Stimulated activated CD8-positive, alpha-beta memory T cell treated with anti-CD3 and anti-CD28 coated beads, Interleukin-12 subunit alpha, Interleukin-12 subunit beta, amount 100 ng/mL, for 1 hour (primary cell): ENCODE results near the gene SPRR4.
"Not testable (repeated sequence)": the region's sequence is repeated elsewhere in the genome, so short reads cannot be mapped to it uniquely, and the experiment has no call there.

Experiments used
- DNase-seq: peaks from one replicate; pipeline ENCODE4 v3.0.0-alpha.2; 2020; ENCODE audit warnings: low read depth

The SPRR4 gene

DNA sequence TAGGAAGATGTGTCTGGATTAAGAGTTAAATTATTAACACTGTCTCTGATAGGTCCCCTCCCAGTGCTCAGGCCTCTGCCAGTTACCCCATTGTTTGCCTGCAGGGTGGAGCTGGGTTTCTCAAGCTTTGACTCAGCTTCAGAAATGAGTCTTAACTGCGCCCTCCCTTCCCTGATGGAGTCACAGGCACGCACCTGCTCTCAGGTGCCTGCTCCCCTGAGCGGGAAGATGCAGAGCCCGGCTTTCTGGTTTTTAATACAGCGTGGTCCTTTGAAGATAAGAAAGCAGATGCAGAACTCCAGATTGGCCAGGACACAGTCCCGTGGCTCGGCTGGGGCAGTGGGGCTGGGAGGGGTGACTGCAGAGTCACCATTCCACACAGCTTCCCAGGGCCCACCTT lies 3.2 kb upstream of the SPRR4 start:
- DNase-seq = no peak

DNA sequence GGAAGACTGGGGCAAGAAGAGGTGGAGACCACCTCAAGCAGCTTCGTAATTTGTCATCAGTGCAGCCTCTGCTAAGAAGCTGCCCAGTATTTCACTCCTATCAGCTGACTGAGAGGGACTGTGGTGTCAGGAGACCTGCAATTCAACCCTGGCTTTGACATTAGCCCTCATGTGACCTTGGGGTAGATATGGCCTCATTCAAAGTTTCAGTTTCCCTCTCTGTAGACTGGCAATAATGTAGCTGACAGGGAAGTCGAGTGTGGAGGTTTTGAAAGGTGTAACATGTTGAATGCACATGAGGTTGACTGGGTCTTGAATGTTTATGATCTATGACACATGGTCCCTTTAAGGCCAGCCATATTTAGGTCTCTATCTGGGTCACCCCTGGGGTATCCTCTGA lies 2.2 kb upstream of the SPRR4 start:
- no peak for DNase-seq

DNA sequence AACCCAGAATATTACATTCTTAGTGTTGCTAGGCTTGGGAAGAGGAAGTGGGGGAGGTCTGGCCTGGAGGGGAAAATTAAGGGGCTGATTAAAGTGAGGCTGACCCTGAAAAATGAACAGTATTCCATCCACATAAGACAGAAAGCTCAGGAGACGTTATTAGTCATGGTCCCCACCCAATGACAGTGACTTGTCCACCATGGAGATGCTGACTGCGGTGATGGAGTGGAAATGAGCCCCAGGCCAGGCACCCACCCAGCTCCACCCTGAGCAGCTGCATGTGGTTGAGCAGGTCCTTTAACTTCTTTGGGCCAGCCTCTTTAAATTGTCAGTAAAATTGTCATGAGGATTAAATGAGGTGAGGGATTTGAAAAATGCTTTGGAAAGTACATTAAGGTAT lies 1.4 kb upstream of the SPRR4 start:
- DNase-seq = no peak

DNA sequence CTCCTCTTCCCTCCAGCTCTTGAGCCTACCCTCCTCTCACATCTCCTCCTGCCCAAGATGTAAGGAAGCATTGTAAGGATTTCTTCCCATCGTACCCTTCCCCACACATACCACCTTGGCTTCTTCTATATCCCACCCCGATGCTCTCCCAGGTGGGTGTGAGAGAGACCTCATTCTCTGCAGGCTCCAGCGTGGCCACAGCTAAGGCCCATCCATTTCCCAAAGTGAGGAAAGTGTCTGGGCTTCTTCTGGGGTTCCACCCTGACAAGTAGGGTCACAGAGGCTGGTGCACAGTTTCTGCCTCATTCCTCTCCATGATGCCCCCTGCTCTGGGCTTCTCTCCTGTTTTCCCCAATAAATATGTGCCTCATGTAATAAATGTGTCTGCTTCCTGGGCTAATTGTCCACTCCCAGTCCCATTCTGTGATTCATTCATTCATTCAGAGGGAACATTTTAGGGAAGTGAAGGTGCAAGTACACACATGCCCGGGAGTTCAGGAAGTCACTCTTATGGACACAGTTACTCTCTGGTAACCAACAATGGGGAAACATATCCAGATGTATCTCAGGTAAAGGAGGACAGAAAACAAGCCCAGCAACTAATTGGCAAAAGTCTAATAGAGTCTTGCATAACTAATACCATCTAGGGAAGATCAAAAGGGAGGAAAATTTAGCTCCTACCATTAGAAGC lies 1.9 kb downstream of the SPRR4 start:
- DNase-seq = no peak

DNA sequence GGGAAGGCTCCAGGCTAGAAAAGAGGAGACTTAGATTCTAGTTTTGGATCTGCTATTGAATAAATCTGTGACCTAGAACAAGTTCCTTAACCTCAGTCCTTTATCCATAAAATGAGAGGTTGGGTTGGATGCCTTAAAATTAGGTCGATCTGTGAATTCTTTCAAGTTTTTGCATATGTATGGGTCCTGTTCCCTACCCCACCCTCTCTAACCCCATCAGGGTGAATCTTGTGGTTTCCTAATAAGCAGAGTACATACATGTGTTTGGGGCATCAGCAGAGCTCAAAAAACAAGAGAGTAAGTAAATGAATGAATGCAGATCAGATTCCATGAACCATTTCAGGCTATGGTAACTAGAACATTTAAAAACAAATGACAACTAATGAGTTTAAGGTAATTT lies 6.2 kb downstream of the SPRR4 start:
- no peak for DNase-seq

DNA sequence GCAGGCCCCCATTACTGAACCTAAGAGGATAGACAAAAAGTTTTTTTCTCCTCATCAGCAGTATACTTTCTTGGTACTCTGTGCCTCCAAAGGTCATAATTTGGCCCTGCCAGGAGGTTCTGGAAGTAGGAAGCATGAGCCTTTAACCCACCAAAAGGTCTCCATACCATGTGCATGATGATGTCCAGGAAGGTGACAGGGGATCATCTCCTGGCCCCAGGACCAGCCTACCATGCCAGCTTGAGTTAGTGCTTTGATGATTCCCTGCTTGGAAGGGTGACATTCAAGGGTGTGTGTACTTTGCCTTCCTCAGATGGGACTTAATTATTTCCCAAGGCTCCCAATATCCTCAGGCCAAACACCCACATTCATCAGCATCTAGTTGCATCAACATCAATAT lies 7.2 kb downstream of the SPRR4 start:
- DNase-seq = no peak

DNA sequence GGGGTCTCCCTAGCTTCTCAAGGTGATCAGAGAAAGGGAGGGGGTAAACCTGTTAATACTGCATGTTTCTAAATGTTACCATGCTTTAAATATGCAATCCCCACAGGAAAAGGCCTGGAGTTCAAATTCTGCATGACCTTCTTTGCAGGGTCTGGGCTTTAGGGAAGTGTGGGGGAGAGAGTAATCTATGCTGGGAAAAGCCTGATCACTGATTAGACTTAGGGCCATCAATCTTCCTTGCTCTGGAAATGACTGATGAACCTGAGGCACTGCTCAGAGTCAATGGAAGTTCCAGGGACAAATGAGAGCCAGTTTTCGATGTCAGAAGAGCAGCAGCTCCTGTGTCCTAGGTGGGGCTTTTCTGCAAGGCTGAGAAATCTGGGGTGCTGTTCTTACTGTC lies 10.2 kb downstream of the SPRR4 start:
- DNase-seq = no peak

DNA sequence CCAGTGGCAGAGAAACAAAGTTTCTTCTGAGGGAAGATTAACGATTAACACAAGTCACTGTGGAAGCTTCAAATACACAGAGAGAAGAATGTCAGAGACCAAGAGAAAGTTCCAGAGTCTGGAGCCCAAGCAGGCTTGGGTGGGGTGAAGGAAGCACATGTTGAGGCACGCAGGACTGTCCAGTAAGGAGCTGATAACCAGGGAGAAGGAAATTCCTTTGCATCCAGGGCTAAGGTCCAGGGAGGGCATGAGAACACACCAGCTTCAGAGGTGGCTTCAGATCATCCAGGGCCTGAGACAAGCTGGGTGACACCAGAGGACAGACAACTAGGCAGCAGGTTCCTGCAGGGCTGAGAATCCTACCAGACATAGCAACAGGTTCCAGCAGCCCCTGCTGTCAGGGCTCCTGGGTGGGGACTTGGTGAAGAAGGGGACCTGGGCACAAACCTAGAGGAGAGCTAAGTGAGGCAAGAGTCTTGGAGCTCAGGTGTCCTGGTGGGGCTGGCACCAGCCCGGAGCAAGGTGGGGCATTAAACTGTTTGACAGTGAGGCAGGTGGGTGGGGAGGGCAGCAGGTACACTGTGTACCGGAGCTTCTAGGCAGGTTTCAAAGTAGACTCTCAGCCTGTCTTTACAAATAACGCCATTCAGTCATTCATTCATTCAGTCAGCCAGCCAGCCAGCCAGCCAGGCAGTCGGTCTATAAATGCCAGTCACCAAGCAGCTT lies 10.9 kb downstream of the SPRR4 start:
- DNase-seq = no peak

DNA sequence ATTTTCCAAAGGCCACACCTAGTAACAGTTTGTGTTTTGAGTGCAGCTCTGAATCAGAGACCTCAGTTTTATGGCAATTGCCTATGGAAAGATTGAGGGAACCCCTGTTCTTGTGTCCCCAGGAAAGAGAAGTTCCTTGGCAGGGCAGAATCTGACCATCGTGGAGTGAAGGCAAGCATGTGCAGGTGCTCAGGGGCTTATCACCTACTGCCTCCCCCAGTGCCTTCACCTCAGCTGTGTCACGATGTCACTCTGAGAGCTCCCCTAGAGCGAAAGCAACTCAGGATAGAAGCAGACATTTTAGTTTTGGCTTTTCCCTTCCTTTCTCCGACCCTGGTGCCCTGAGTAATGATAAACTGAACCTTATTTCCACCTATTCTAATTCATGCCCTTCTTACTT lies 11.6 kb downstream of the SPRR4 start:
- no peak for DNase-seq

DNA sequence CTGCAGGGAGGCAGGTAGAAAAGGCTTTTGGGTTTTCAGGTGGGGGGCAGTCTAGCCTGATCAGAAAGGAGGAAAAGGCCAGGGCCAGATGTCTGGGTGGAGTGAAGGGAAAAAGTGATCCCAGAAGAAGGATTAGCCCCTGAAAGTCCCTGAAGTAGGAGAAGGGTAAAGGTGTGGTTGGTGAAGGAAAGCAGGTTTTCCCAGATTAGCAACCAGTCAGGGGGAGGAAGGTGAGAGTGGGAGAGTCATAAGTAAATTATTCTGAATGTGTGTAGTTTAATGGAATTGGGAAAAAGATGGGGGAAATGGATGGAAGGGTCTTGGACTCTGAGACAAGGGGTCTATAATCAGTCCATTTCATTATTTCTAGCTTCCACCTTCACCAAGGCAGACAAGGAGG lies 12.8 kb downstream of the SPRR4 start:
- DNase-seq = no peak

DNA sequence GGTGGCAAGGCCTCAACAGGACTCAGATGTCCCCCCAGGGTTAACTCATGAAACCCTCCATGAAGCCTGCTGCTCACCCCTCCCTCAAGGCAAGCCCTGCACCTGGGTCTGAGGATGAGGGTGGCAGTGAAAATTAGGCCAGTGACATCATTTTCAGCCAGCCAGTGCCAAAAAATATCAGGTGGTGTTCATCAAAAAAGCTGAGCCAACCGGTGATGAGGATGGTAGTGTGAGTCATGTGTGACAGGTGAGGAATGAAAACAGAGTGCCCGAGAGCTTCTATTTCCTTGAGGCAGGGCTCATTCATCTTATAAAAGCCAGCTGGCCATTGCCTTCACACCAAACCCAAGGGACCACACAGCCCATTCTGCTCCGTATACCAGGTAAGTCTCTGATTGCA lies 13.3 kb downstream of the SPRR4 start, which contains the start of gene SPRR1A:
Gene SPRR1A (plus strand): TSS at position 339 of the 400 bp plus-strand sequence. CDS start 1,150 bp downstream, outside the sequence.
- no peak for DNase-seq

DNA sequence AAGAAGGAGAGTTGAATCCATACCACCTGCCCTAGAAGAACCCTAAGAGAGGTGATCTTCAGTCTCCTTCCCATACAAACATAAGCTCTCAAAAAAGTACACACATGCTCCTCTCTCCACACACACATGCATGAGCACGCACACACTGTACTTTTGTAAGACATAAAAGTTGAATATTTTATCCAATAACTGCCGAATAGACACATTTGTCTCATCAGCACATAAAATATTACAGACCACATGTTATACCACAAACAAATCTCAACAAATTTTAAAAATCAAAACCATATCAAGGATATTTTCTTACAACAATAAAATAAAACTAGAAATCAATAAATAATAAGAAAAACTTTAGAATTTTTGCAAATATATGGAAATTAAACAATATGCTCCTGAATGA lies 16.1 kb downstream of the SPRR4 start:
- DNase-seq = no peak

DNA sequence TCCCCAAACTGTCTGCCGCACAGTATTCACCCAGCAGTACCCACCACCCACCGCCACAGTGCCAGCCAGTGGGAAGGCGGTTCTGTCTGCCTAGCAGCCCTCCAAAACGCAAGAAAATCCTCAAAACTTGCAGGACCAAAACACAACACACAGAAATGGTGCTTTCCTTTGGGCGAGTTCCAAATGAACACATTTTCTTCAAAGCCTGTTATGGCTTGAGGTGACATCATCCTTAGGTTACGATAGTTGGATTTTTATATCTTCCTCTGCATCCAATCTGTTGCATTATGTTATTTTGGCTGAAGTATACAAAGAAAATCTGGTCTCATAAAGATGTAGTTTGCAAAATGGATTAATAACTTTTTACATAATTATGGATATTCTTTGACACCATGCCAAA lies 22.7 kb downstream of the SPRR4 start:
- no peak for DNase-seq

DNA sequence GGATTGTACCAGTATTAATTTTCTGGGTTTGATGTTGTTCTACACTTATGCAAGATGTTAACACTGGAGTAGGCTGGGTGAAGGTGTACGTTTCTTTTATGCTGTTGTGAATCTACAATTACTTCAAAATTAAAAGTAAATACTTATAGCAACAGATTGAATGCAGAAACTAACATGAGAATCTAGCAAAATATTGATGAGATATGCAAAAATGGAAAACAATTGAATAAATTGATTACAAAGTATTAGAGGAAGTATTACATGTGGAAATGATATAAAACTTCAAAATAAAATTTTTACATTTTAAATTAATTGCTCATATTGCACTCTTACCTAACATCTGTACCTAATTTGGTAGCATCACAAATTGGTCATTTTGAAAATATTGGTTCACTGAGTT lies 25.4 kb downstream of the SPRR4 start:
- DNase-seq = no peak

DNA sequence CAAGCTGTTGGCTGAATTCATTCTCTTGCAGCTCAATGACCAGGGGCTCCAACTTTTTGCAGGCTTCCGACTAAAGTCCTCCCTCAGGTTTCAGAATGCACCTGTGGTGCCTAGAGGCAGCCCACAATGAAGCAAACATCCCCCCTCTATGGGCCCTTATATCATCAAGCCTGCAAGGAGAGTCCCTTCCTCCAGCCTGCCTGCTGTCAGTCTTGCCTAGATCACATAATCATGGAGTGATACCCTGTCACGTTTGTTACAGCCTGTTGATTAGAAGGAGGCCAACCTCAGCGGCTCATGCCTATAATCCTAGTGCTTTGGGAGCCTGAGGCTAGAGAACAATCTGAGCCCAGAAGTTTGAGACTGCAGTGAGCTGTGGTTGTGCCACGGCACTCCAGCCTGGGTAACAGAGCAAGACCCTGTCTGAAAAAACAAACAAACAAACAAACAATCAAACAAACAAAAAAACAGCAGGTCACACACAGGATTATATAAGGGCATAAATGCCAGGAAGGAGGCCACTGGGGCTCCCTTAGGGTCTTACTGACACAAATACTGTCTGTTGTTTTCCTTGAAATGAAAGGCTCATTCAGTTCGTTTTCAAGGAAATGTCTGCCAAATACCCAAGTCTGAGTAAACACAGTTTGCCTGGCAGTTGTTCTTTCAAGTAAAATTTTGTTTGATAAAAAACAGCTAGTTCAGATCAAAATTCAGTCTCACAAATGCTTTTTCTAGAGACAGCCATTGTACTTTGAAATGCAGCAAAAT lies 26.4 kb downstream of the SPRR4 start:
- DNase-seq = no peak

DNA sequence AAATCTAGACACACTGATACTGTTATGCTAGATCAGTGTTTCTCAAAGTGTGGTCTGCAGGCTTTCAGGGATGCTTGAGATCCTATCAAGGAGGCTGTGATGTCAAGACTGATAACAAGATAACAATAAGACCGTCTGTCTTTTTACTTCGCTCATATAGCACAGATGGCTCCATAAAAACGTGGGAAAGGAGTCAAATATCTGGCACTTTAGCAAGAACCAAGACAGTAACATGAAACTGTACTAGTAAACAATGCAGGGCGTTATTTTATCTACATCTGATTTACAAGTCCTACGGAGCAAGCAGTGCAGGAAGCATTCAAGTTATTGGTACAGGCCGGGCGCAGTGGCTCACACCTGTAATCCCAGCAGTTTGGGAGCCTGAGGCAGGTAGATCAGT lies 27.5 kb downstream of the SPRR4 start:
- DNase-seq = no peak

DNA sequence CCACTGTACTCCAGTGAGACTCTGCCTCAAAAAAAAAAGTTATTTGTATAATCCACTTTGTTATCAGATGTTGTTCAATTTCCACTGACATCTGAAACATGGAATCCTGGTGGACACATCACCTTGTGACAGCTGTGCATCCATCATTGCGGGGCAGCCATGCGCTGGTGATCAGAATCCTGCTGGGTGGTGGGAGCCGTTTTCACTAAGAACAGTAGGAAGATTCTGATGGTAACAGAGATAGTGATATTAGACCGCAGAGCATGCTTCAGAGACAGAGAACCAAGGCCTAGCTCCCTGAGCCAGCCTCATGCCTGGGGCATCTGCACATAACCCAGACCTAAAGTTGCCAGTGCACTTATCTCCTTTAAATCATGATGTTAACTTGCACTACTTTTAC lies 28.0 kb downstream of the SPRR4 start:
- DNase-seq = no peak

DNA sequence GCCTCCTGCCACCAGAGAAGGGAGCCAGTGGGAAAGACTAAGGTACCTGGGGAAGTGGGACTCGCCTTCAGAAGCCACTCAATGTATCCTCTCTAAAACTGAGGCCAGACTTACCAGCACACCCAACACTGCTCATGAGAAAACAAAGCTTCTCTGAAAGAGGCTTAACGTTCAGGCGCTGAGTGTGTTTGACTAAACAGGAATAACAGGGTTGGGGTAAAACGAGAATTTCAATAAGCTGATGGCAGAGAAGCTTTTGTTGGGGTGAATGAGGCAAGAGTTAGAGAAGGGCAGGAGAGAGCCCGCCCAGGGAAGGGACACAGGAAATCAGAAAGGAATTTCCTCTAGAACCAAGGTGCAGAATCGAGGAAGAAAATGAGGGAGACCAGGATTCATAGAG lies 29.4 kb downstream of the SPRR4 start:
- DNase-seq = no peak

DNA sequence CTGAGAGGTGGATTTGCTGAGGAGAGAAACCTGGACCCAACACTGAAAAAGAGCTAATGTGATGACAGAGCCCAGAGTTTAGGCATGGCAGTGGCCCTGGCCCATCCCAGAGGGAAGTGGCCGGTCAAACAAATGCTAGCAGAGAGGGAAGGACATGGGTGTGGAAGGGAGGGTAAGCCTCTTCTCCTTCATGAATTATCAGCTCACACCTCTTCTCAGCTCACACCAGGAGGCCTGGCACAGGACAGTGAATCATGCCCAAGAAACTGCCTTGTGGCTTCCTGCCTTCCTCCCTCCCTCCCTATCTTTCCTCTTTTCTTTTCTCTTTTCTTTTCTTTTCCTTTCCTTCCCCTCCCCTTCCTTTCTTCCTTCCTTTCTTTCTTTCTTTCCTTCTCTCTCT lies 29.8 kb downstream of the SPRR4 start:
- no peak for DNase-seq

DNA sequence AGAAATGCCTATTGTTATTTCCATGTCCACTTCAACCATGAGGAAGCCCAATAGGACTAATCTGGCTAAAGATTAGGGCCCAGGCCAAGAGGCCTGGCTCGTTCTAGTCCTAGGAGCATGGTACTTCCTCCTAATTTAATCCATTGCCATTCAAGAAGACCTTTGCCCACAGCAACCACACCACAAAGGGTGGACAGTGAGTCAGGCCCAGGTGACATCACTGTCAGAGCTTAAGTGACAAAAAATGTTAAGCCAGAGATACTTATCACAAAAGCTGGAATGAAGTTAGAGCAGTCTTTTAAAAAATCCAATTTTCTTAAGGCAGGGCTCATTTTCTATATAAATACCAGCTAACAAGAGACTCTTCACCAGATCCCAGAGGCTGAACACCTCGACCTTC lies 30.9 kb downstream of the SPRR4 start, which contains the start of gene SPRR3:
Gene SPRR3 (plus strand): TSS at position 368 of the 400 bp plus-strand sequence. CDS start 1,272 bp downstream, outside the sequence.
- DNase-seq = no peak

DNA sequence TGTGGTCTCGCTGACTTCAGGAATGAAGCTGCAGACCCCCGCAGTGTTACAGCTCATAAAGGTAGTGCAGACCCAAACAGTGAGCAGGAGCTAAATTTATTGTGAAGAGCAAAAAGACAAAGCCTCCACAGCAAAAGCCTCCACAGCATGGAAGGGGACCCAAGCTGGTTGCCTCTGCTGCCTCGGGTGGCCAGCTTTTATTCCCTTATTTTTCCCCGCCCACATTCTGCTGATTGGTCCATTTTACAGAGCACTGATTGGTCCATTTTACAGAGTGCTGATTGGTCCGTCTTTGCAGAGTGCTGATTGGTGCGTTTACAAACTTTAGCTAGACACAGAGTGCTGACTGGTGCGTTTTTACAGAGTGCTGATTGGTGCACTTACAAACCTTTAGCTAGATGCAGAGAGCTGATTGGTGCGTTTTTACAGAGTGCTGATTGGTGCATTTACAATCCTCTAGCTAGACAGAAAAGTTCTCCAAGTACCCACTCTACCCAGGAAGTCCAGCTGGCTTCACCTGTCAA lies 40.8 kb downstream of the SPRR4 start:
- not testable (repeated sequence) for DNase-seq

DNA sequence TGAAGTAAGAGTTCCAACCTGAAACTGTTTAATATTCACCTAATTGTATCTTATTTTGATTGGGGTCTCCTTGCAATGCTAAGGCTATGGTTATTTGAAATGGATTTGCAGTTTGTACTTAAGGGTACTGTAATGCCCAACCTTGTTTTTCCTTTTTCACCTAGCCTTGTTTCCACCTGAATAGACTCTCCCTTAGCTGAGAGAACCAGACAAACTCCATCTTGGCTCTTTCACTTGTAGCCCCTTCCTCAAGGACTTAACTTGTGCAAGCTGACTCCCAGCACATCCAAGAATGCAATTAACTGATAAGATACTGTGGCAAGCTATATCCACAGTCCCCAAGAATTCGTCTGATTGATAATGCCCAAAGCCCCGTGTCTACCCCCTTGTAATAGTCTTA lies 51.4 kb downstream of the SPRR4 start:
- not testable (repeated sequence) for DNase-seq
